ENCODE data around the gene TALDO1.

TALDO1 gene

GRCh38 chr11:802018-802617 is 54.9 kb downstream of the TALDO1 start:
- no peak for FAIRE-seq

GRCh38 chr11:802693-803466 is 55.6 kb downstream of the TALDO1 start:
- FAIRE-seq = no peak

GRCh38 chr11:803467-803742 is 56.1 kb downstream of the TALDO1 start:
- no peak for FAIRE-seq

DNA sequence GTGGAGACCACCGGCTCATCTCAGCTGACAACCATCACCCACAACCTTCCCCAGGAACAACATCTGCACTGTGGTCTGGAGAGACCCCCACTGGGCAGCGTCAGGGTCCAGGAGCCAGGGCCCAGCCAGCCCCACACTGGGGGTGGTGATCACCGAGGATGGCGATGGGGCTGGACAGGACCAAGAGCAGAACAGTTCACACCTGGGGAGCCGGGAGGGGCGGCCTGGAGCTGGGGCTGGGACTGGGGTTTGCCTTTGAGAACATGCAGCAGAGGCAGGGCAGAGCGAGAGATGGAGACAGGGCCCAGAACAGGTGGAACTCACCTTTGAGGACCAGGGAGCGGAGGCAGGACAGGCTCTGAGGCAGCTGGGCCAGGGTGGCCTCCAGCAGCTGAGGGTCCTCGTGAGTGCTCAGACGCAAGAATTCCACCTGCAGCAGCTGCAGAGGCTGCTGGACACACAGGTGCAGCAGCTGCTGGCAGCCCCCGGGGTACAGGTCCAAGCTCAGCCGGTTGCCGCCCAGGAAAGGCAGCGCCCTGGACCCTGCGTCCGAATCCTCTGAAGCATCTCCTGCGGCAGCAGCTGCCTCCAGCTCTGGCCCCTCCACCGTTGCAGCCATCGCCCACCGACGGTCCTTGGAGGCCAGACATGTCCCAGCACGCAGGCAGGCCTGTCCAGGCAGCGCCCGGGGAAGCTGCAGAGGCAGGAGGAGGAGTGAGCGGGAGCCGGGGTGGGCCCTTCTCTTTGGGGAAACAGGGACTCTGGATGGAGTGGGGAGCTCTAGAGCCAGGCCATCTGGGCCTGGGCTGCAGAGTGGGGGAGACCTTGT is 56.7 kb downstream of the TALDO1 start:
- no peak for FAIRE-seq

GRCh38 chr11:804599-804964 is 57.3 kb downstream of the TALDO1 start:
- FAIRE-seq = no peak

DNA sequence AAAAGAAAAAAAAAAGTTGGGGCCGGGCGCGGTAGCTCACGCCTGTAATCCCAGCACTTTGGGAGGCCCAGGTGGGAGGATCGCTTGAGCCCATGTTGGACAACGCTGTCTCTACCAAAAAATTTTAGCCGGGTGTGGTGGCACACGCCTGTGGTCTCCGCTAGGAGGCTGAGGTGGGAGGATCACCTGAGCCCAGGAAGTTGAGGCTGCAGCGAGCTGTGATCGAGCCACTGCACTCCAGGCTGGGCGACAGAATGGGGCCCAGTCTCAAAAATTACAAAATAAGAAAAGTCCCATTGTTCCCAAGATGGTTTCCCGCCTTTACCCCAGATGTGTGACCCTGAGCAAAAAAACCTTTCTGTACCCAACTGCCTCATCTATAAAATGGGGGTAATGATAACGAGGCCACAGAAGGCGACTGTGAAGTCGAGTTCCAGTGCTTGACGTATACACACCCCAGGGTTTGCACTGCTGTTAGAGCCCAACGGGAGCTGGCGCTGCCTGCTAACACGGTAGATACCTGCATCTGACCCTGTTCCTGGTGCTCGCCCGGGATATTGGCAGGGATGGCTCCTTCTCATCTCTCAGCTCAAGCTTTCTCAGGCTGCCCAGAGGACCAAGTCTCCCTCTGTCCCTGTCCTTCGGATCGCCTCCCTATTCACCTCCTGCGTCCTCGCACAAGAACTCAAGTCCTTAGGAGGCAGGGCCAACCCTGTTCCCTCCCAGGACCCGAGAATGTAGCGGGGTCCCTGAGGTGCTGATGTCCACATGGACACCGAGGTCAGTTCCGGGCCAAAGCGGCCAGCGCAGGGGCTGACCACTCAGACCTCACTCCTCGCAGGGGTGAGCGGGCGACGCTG is 61.4 kb downstream of the TALDO1 start:
- no peak for FAIRE-seq

DNA sequence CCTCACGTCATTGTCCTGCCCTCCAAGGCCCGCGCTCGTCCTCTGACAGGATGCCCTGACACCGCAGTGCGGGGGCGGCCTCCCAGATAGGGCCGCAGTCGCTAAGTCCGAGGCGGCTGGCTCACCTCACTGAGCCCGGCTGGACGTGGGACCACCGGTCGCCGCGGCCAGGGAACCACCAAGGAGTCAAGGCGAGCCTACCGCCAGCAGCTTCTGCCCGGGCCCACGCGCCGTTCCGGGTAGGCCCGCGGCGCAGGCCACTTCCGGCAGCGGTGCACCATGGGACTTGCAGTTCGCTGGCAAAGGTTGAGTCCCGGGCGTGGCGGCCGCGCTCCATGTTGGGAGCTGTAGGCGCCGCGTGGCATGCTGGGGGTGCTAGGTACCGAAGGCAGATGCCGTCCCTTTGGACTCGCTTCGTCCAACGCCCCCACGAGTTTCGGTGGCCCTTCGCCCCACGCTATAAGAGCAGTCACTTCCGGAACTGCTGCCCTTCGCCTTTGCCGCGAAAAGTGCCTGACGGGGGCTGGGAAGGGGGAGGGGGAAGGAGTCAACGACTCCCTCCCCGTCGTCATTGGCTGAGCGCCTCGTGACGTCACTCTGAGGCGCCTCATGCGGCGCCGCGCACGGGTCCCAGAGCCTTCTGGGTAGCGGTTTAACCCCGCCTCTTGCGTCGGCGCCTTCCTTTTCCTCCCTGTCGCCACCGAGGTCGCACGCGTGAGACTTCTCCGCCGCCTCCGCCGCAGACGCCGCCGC is 62.2 kb downstream of the TALDO1 start, which contains the start of gene RPLP2:
Gene RPLP2 (plus strand): TSS at position 681 of the 753 bp plus-strand sequence. CDS start 268 bp downstream, outside the sequence.
- FAIRE-seq = peak; percentile 40

DNA sequence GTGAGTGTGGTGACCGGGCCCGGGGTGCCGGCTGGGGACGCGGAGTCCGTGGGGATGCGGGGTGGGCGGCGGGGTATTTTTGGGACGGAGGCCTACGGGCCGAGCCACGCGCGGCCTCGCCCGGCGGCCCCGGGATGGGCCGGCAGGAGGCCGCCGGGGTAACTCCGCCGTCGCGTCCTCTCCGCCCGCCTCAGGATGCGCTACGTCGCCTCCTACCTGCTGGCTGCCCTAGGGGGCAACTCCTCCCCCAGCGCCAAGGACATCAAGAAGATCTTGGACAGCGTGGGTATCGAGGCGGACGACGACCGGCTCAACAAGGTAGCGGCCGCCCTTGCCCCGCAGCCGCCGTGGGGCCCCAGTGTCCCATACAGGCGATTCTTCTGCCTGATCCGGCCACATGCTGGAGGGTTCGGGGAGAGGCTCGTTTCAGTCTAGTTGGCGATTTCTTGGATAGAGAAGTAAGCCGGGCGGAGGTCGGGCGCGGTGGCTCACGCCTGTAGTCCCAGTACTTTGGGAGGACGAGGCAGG is 62.8 kb downstream of the TALDO1 start:
- FAIRE-seq = no peak

- FAIRE-seq = no peak
Measured at GRCh38 chr11:811446-812245, 64.4 kb downstream of the TALDO1 start.

DNA sequence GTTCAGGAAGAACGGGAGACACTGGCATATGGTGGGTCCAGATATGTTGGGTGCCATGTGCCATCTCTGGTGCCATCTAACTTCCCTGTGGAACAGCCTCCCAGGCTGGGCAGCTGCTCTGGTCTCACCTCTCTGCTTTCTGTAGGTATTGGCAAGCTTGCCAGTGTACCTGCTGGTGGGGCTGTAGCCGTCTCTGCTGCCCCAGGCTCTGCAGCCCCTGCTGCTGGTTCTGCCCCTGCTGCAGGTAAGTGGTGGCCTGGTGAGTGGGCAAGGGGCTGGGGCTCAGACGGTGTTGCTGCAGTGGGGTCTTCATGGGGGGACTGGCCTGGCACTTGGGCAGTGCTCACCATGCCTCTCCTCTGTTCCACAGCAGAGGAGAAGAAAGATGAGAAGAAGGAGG is 65.1 kb downstream of the TALDO1 start:
- no peak for FAIRE-seq

GRCh38 chr11:813072-813455 is 65.8 kb downstream of the TALDO1 start:
- no peak for FAIRE-seq

DNA sequence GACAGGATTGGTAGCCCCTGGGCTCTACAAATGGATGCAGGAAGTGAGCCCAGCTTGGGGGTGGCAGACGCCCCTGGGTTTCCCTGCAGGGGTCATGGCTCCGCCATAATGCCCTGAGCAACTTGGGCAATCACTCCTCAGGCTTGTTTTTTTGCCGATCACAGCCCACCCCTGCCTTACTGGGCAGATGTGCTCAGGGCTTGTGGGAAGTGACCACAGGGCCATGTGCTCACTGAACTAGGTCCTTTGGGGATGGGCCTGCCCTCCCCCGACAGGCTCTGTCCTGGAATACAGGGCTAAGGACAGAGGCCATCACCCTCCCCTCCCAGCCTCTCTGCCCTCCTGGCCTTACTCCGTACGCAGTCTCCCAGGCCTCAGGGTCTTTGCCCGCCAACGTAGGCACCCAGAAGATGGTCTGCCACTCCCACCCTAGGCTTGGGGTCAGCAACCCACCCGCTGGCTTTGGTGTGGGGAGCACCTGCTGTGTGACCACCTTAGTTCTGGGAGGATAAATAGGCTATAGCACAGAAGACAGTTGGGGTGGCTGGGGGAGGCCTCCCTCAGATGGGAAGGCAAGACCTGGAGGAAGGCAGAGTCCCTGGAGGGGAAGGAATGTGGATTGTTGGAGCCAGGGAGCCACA is 66.3 kb downstream of the TALDO1 start:
- no peak for FAIRE-seq

Measured in TTC549 (cell line).